ENCODE results near the gene IGF2R.

Gene IGF2R

DNA sequence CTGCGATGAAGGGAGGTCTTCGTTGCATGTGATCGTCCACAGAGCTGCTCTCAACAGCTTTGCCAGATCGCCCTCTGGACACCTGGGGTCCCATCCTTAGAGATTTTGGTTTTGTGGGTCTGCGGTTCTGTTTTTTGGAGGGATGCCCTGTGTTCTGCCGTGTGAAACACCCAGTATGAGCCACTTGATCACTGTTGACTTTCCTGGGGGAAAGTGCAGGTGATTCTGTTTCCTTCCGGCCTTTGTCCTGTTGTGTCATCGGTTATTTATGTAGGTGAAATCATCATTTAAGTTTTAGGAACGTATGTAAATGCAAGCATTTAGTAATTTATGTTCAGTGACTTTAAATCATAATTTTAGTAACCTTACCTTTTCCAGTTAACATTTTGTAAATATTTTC lies 96.3 kb downstream of the IGF2R start:
- TF ChIP-seq, protein P1, sequence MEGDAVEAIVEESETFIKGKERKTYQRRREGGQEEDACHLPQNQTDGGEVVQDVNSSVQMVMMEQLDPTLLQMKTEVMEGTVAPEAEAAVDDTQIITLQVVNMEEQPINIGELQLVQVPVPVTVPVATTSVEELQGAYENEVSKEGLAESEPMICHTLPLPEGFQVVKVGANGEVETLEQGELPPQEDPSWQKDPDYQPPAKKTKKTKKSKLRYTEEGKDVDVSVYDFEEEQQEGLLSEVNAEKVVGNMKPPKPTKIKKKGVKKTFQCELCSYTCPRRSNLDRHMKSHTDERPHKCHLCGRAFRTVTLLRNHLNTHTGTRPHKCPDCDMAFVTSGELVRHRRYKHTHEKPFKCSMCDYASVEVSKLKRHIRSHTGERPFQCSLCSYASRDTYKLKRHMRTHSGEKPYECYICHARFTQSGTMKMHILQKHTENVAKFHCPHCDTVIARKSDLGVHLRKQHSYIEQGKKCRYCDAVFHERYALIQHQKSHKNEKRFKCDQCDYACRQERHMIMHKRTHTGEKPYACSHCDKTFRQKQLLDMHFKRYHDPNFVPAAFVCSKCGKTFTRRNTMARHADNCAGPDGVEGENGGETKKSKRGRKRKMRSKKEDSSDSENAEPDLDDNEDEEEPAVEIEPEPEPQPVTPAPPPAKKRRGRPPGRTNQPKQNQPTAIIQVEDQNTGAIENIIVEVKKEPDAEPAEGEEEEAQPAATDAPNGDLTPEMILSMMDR (IDR thresholded peaks at IDR 0.05; ENCODE audit: low read depth, low read length), result no peak
- no peak for DNase-seq (ENCODE audit: low read depth, low spot score)
- in situ Hi-C loops (cut with HindIII; ENCODE audit: low sequenced_read_pairs), result no loop called here
- no peak overlapping the region for H3K4me3 ChIP-seq (ENCODE audit: low read depth, low read length)

DNA sequence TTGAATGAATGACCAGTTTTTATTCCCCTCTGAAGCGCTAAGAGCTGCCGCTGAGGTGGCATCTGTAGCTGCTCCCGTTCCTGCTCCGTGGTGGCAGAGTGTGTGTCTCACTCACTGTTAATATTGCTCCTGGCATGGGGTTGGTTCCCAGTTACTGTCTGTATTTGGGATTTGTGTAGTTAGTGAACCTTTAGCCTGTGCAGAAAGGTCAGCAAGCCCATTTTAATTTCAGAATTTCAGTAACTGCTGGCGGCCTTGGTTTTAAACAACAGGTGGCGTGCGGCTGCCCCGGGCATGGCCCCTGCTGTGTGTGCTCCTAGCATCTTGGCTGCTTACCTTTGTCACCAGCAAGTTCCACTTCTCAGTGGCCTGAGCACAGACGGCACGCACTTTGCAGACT lies 98.7 kb downstream of the IGF2R start:
- in situ Hi-C loops (cut with HindIII; ENCODE audit: low sequenced_read_pairs), result no loop called here
- TF ChIP-seq, protein P1 (IDR thresholded peaks at IDR 0.05; ENCODE audit: low read depth, low read length), result no peak
- H3K4me3 ChIP-seq (ENCODE audit: low read depth, low read length), result no peak overlapping the region
- no peak for DNase-seq (ENCODE audit: low read depth, low spot score)

DNA sequence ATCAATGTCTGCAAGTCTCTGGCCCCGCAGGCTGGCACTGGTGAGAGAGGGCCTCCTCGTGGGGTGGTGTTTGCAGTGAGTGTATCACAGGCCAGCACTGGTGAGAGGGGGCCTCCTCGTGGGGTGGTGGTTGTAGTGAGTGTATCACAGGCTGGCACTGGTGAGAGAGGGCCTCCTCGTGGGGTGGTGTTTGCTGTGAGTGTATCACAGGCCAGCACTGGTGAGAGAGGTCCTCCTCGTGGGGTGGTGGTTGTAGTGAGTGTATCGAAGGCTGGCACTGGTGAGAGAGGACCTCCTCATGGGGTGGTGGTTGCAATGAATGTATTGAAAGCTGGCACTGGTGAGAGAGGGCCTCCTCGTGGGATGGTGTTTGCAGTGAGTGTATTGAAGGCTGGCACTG lies 99.5 kb downstream of the IGF2R start:
- TF ChIP-seq, protein P1 (IDR thresholded peaks at IDR 0.05; ENCODE audit: low read depth, low read length), result no peak
- no peak for DNase-seq (ENCODE audit: low read depth, low spot score)
- in situ Hi-C loops (cut with HindIII; ENCODE audit: low sequenced_read_pairs), result no loop called here
- no peak overlapping the region for H3K4me3 ChIP-seq (ENCODE audit: low read depth, low read length)

DNA sequence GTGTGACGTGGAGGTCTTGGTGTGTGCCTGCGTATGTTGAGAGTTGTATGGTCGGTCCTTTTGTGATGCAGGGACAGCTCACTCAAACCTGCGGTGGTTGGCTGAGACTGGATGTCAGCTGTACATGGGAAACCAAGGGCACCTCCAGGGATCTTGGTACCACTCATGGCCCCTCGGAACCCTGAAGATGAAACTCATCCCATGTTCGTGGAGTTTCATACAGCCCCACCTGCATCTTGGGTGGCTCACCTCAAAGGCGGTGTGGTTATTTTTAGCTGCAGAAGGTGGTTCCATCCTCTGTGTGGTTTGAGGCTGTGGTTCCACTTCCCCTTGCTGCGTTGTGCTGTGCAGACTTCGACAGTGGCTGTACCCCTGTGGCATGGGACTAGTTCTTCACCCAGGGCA lies 100.2 kb downstream of the IGF2R start:
- TF ChIP-seq, protein P1 (IDR thresholded peaks at IDR 0.05; ENCODE audit: low read depth, low read length), result no peak
- H3K4me3 ChIP-seq (ENCODE audit: low read depth, low read length), result no peak overlapping the region
- in situ Hi-C loops (cut with HindIII; ENCODE audit: low sequenced_read_pairs), result no loop called here
- DNase-seq (ENCODE audit: low read depth, low spot score), result no peak

DNA sequence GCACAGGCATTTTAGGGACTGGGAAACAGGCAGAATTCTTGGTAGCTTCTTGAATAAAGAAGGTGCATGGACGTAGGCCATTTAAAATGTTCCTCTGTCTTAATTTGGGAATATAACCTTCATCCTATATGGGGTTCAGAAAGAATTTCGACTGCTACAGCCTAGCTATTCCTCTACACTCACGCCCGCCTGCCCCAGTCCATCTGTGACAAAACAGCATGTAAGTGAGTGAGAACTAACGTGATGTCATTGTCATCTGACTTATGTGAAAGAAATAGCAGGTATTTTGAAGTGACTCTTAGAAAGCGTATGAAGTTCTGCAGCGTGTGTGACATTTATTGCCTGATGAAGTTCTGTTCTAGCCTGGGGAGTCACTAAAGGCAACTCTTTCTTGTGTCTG lies 100.6 kb downstream of the IGF2R start:
- in situ Hi-C loops (cut with HindIII; ENCODE audit: low sequenced_read_pairs), result no loop called here
- no peak overlapping the region for H3K4me3 ChIP-seq (ENCODE audit: low read depth, low read length)
- DNase-seq (ENCODE audit: low read depth, low spot score), result no peak
- TF ChIP-seq, protein P1 (IDR thresholded peaks at IDR 0.05; ENCODE audit: low read depth, low read length), result no peak

DNA sequence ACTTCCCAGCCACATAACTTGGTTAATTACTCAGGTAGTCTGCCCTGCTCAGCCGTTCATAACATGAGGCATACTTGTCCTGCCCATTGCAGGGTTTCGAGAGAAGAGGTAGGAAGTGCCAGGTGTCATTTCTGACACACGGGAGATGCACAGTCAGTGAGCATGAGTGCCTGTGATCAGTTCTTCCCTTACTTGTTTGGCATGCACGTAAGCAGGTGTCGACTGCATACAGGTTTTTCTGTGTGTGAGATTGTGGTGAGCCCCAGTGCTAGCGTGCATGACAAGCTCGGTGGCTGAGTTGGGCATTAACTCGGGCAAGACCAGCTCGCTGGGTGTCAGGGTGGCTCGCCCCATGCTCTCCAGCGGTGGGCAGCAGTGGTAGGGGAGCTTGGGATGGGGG lies 101.5 kb downstream of the IGF2R start:
- no peak for DNase-seq (ENCODE audit: low read depth, low spot score)
- in situ Hi-C loops (cut with HindIII; ENCODE audit: low sequenced_read_pairs), result no loop called here
- TF ChIP-seq, protein P1 (IDR thresholded peaks at IDR 0.05; ENCODE audit: low read depth, low read length), result no peak
- H3K4me3 ChIP-seq (ENCODE audit: low read depth, low read length), result no peak overlapping the region

DNA sequence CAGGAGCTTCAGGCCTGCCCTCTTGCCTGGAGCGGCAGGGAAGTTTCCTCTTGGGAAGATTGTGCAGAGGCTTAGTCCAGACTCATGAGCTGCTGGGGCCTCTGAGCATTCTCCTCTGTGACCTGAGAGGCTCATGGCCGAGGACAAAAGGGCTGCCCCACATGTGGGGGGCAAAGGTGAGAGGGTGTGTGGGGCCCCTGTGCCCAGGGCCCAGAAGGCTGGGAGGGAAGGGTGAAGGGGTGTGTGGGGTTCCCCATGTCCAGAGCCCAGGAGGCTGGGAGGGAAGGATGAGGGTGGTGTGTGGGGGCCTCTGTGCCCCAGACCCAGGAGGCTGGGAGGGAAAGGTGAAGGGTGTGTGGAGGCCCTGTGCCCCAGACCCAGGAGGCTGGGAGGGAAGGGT lies 101.9 kb downstream of the IGF2R start:
- TF ChIP-seq, protein P1 (IDR thresholded peaks at IDR 0.05; ENCODE audit: low read depth, low read length), result no peak
- H3K4me3 ChIP-seq (ENCODE audit: low read depth, low read length), result no peak overlapping the region
- in situ Hi-C loops (cut with HindIII; ENCODE audit: low sequenced_read_pairs), result no loop called here
- no peak for DNase-seq (ENCODE audit: low read depth, low spot score)

Data from astrocyte of the spinal cord (primary cell).